ENCODE measurements around the gene PAIP2. TPM values are rescaled to one million over a fixed set of nuclear protein-coding genes. Genes with fewer than 3 reads are reported as not detected.
"Not testable (repeated sequence)": the region's sequence is repeated elsewhere in the genome, so short reads cannot be mapped to it uniquely, and the experiment has no call there.

Gene PAIP2
- total RNA-seq, 1 experiment from 2014 or later = 80.6 TPM

GRCh38 chr5:139383993-139384590 lies 42.4 kb downstream of the PAIP2 start:
- no peaks in the 10 kb centered on the region for H3K9me3 ChIP-seq
- no peak for DNase-seq
- no peak overlapping the region for H3K4me3 ChIP-seq
- no peaks in the 10 kb centered on the region for H3K27me3 ChIP-seq
- no peaks in the 10 kb centered on the region for H3K36me3 ChIP-seq

GRCh38 chr5:139384591-139385051 lies 43.0 kb downstream of the PAIP2 start:
- Histone ChIP-seq H3K4me3 (no peak overlapping the region), H3K9me3 (no peaks in the 10 kb centered on the region), H3K27me3 (no peaks in the 10 kb centered on the region), H3K36me3 (no peaks in the 10 kb centered on the region)
- no peak for DNase-seq

GRCh38 chr5:139385061-139386049 lies 43.7 kb downstream of the PAIP2 start:
- Histone ChIP-seq H3K9me3 (no peaks in the 10 kb centered on the region), H3K4me3 (no peak overlapping the region)
- DNase-seq = no peak

GRCh38 chr5:139386050-139386438 lies 44.4 kb downstream of the PAIP2 start:
- Histone ChIP-seq H3K9me3 (no peaks in the 10 kb centered on the region), H3K36me3 (no peaks in the 10 kb centered on the region), H3K27me3 (no peaks in the 10 kb centered on the region), H3K4me3 (no peak overlapping the region)
- DNase-seq = no peak

More at GRCh38 chr5:139385061-139386049, 43.7 kb downstream of the PAIP2 start:
- no peaks in the 10 kb centered on the region for H3K27me3 ChIP-seq
- H3K36me3 ChIP-seq = no peaks in the 10 kb centered on the region

- H3K4me3 ChIP-seq, H3K9me3 ChIP-seq, DNase-seq, H3K36me3 ChIP-seq, H3K27me3 ChIP-seq: not testable (repeated sequence)
Measured at GRCh38 chr5:139386956-139387355, 45.3 kb downstream of the PAIP2 start.

- H3K4me3 ChIP-seq = no peak overlapping the region
- H3K9me3 ChIP-seq = no peaks in the 10 kb centered on the region
- H3K27me3 ChIP-seq = no peaks in the 10 kb centered on the region
- no peaks in the 10 kb centered on the region for H3K36me3 ChIP-seq
- DNase-seq = no peak
Measured at GRCh38 chr5:139387611-139388197, 46.0 kb downstream of the PAIP2 start.

GRCh38 chr5:139388198-139388821 lies 46.7 kb downstream of the PAIP2 start:
- DNase-seq = no peak

GRCh38 chr5:139389701-139390638 lies 48.3 kb downstream of the PAIP2 start, which contains the start of gene MZB1:
Gene MZB1, minus strand, starts transcription at chr5:139389913. Its CDS starts 57 bp downstream, at chr5:139389856.
- Histone ChIP-seq H3K9me3 (no peaks in the 10 kb centered on the region), H3K36me3 (no peaks in the 10 kb centered on the region), H3K4me3 (no peak within 1 kb of the TSS), H3K27me3 (no peaks in the 10 kb centered on the region)
- DNase-seq = no peak

More at GRCh38 chr5:139388198-139388821, 46.7 kb downstream of the PAIP2 start:
- no peak overlapping the region for H3K4me3 ChIP-seq
- H3K27me3 ChIP-seq = no peaks in the 10 kb centered on the region
- no peaks in the 10 kb centered on the region for H3K9me3 ChIP-seq
- no peaks in the 10 kb centered on the region for H3K36me3 ChIP-seq

GRCh38 chr5:139390639-139391569 lies 49.2 kb downstream of the PAIP2 start:
- no peak for DNase-seq
- Histone ChIP-seq H3K4me3 (no peak overlapping the region), H3K36me3 (no peaks in the 10 kb centered on the region), H3K27me3 (no peaks in the 10 kb centered on the region), H3K9me3 (no peaks in the 10 kb centered on the region)

- Histone ChIP-seq H3K4me3 (no peak overlapping the region), H3K36me3 (no peaks in the 10 kb centered on the region), H3K9me3 (no peaks in the 10 kb centered on the region), H3K27me3 (no peaks in the 10 kb centered on the region)
- peak; percentile 61 for DNase-seq
Measured at GRCh38 chr5:139391570-139392323, 50.1 kb downstream of the PAIP2 start.

GRCh38 chr5:139392324-139392677 lies 50.6 kb downstream of the PAIP2 start:
- H3K27me3 ChIP-seq = no peaks in the 10 kb centered on the region
- DNase-seq = no peak
- no peak overlapping the region for H3K4me3 ChIP-seq
- H3K36me3 ChIP-seq = no peaks in the 10 kb centered on the region
- no peaks in the 10 kb centered on the region for H3K9me3 ChIP-seq

GRCh38 chr5:139392678-139393496 lies 51.2 kb downstream of the PAIP2 start:
- Histone ChIP-seq H3K4me3 (no peak overlapping the region), H3K36me3 (no peaks in the 10 kb centered on the region), H3K9me3 (no peaks in the 10 kb centered on the region), H3K27me3 (no peaks in the 10 kb centered on the region)
- peak; percentile 68 for DNase-seq

GRCh38 chr5:139393497-139394122 lies 52.0 kb downstream of the PAIP2 start:
- Histone ChIP-seq H3K4me3 (no peak overlapping the region), H3K36me3 (no peaks in the 10 kb centered on the region), H3K9me3 (no peaks in the 10 kb centered on the region), H3K27me3 (no peaks in the 10 kb centered on the region)
- no peak for DNase-seq

All from MG63 (cell line).